A549 (cell line): ENCODE data around the gene TYMS.

Experiments
- CHD4 ChIP-seq: fragments of 200-600 bp; sonication (generic); IDR thresholded peaks from 2 replicates; pipeline ENCODE4 v1.6.1; 2016; ENCODE audit warnings: antibody characterized with exemption, mild to moderate bottlenecking, borderline replicate concordance
- ELK1 ChIP-seq: fragments of 150-350 bp; IDR thresholded peaks from 2 replicates; pipeline ENCODE4 v1.6.1; 2014; ENCODE audit warnings: low read depth, mild to moderate bottlenecking, low read length
- HOXA7 ChIP-seq: fragments of 250-450 bp; sonication (Bioruptor Pico); IDR thresholded peaks from 2 replicates; pipeline ENCODE4 v1.5.0; 2020; ENCODE audit warnings: mild to moderate bottlenecking, moderate library complexity
- JUN ChIP-seq, 2 experiments: fragments of >200 bp; sonication (Bioruptor Twin); formaldehyde crosslinking; IDR thresholded peaks; 2 replicates in 1 of 2; 3 replicates in 1 of 2; pipeline ENCODE4 v1.6.1; 2016 to 2017
- JUNB ChIP-seq: fragments of >200 bp; sonication (Bioruptor Twin); formaldehyde crosslinking; IDR thresholded peaks from 2 replicates; pipeline ENCODE4 v1.6.1; 2016
- KDM1A ChIP-seq: fragments of 200-600 bp; sonication (generic); IDR thresholded peaks from 2 replicates; pipeline ENCODE4 v1.6.1; 2016; ENCODE audit warnings: low read depth, mild to moderate bottlenecking
- POLR2A ChIP-seq: IDR thresholded peaks from 2 replicates; pipeline ENCODE4 v1.6.1; 2012; ENCODE audit warnings: mild to moderate bottlenecking, low read length
- SMC3 ChIP-seq: fragments of >200 bp; sonication (Bioruptor Twin); formaldehyde crosslinking; IDR thresholded peaks from 3 replicates; pipeline ENCODE4 v1.6.1; 2018; ENCODE audit warnings: inconsistent platforms
- TF ChIP-seq, protein P1 (sequence below): fragments of >200 bp; sonication (Bioruptor Twin); formaldehyde crosslinking; IDR thresholded peaks from 3 replicates; pipeline ENCODE4 v1.5.1; 2016
- TF ChIP-seq, protein P2 (sequence below): fragments of 450-650 bp; IDR thresholded peaks from 2 replicates; pipeline ENCODE4 v1.6.1; 2014; ENCODE audit warnings: antibody characterized with exemption

DNA sequence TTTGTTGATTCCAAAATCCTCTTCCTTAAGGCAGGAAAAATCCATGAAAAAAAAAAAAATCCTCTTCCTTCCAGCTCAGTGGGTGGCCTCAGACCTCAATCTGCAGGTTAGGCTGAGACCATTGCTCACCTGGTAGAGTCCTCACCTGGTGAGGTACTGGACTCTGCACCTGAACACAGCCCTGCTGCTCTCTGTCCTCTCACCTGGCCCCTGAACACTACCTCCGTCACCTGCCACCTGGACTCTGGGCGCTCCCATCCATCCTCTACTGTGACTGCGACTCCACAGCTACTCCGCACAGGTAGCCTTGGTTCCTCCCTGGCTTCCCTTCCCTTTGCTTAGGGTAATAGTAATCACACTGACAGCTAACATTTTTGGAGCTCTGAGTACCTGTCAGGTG lies 22.1 kb downstream of the TYMS start:
- TF ChIP-seq, protein P1, sequence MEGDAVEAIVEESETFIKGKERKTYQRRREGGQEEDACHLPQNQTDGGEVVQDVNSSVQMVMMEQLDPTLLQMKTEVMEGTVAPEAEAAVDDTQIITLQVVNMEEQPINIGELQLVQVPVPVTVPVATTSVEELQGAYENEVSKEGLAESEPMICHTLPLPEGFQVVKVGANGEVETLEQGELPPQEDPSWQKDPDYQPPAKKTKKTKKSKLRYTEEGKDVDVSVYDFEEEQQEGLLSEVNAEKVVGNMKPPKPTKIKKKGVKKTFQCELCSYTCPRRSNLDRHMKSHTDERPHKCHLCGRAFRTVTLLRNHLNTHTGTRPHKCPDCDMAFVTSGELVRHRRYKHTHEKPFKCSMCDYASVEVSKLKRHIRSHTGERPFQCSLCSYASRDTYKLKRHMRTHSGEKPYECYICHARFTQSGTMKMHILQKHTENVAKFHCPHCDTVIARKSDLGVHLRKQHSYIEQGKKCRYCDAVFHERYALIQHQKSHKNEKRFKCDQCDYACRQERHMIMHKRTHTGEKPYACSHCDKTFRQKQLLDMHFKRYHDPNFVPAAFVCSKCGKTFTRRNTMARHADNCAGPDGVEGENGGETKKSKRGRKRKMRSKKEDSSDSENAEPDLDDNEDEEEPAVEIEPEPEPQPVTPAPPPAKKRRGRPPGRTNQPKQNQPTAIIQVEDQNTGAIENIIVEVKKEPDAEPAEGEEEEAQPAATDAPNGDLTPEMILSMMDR = no peak
- TF ChIP-seq ELK1 (no peak), POLR2A (no peak), JUN (IDR thresholded peaks at IDR 0.05) (no peak), CHD4 (no peak), JUNB (no peak), HOXA7 (CRISPR knock-in tag) (no peak), SMC3 (no peak), KDM1A (no peak)
- TF ChIP-seq, protein P2, sequence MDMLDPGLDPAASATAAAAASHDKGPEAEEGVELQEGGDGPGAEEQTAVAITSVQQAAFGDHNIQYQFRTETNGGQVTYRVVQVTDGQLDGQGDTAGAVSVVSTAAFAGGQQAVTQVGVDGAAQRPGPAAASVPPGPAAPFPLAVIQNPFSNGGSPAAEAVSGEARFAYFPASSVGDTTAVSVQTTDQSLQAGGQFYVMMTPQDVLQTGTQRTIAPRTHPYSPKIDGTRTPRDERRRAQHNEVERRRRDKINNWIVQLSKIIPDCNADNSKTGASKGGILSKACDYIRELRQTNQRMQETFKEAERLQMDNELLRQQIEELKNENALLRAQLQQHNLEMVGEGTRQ = no peak
